ENCODE results near the gene S100A16. TPM values are rescaled to one million over a fixed set of nuclear protein-coding genes. Genes with fewer than 3 reads are reported as not detected.

Gene S100A16
- total RNA-seq, 1 experiment from 2014 or later = 196 TPM

DNA sequence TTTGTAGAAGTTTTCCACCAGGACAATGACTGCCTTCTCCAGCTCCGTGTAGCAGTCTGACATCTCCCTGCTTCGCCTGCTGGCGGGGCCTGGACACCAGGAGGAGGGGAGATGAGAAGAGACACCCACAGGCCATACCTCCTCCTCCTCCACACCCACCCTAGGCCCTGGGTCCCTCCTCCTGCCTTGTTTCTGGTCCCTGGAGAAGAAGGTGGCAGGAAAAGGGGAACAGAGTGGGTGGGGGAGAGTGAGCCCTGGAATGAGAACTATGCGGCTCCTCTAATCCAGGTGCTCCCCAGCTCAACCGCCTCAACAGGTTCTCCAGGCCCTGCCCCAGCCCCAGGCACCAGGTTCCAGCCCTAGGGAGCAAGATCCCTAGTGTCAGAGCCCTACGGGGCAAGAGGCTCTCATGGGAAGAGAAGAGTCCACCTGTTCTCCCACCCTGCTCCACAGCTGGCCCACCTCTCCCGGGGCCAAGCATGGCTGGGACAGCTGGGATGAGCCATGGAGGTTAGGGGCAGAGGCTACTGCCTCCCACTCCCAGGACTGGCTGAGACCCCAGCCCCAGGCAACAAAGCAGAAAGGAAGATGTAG, 4.8 kb downstream of the S100A16 start:
- Histone ChIP-seq H3K27ac (ENCODE audit: low read depth, low read length) (peak overlapping the region; percentile 72), H3K9me3 (ENCODE audit: control insufficient read depth in 1 of 2, insufficient read depth in 1 of 2, low read depth in 1 of 2, low read length in 2 of 2) (no peaks in the 10 kb centered on the region), H4K20me1 (ENCODE audit: insufficient read depth) (no peaks in the 10 kb centered on the region), H3K27me3 (ENCODE audit: insufficient read depth, low read length) (no peaks in the 10 kb centered on the region), H3K36me3 (ENCODE audit: control insufficient read depth in 1 of 2, insufficient read depth in 2 of 2, low read length in 2 of 2) (peaks cover 3 to 17% of the 10 kb centered on the region in 2 experiments; a peak in 3 of 4 replicates), H3K79me2 (ENCODE audit: insufficient read depth, low read length) (peaks cover 58% of the 10 kb centered on the region), H3K4me3 (replicated peaks in 1 of 2; ENCODE audit: low read depth in 1 of 2, low read length in 2 of 2) (peak overlapping the region; percentile 51 to 59), H3K4me2 (ENCODE audit: low read length) (peak overlapping the region; percentile 88), H3K9ac (ENCODE audit: low read length) (peak overlapping the region; percentile 73), H2AFZ (ENCODE audit: low read depth, low read length, poor library complexity, severe bottlenecking) (no peak overlapping the region), H3K9me2 (ENCODE audit: insufficient read depth) (no peaks in the 10 kb centered on the region), H3K4me1 (ENCODE audit: control insufficient read depth in 1 of 2, insufficient read depth in 2 of 2, low read length in 2 of 2) (peaks cover 35 to 57% of the 10 kb centered on the region in 2 experiments)
- TF ChIP-seq SP1 (IDR thresholded peaks at IDR 0.05; ENCODE audit: low read depth) (no peak), CTCF (IDR thresholded peaks at IDR 0.05 in 2 of 3, conservative IDR thresholded peaks at IDR 0.05 in 1 of 3; ENCODE audit: borderline replicate concordance in 1 of 3, insufficient read depth in 1 of 3, low read depth in 2 of 3, low read length in 2 of 3) (no peak), ATF3 (IDR thresholded peaks at IDR 0.05) (no peak), TCF7L2 (IDR thresholded peaks at IDR 0.05; ENCODE audit: borderline replicate concordance, extremely low read depth, insufficient read depth, insufficient read length) (no peak), EZH2phosphoT487 (IDR thresholded peaks at IDR 0.05; ENCODE audit: borderline replicate concordance) (no peak), SRF (IDR thresholded peaks at IDR 0.05; ENCODE audit: low read depth) (no peak), CEBPB (IDR thresholded peaks at IDR 0.05; ENCODE audit: low read depth) (no peak), CBX3 (IDR thresholded peaks at IDR 0.05; ENCODE audit: low read depth) (no peak), ZNF274 (IDR thresholded peaks at IDR 0.05; ENCODE audit: low read depth, low read length) (no peak), ZFX (IDR thresholded peaks at IDR 0.05) (no peak; the same call in 1 of the 2 replicates)
- TF ChIP-seq, protein P1, sequence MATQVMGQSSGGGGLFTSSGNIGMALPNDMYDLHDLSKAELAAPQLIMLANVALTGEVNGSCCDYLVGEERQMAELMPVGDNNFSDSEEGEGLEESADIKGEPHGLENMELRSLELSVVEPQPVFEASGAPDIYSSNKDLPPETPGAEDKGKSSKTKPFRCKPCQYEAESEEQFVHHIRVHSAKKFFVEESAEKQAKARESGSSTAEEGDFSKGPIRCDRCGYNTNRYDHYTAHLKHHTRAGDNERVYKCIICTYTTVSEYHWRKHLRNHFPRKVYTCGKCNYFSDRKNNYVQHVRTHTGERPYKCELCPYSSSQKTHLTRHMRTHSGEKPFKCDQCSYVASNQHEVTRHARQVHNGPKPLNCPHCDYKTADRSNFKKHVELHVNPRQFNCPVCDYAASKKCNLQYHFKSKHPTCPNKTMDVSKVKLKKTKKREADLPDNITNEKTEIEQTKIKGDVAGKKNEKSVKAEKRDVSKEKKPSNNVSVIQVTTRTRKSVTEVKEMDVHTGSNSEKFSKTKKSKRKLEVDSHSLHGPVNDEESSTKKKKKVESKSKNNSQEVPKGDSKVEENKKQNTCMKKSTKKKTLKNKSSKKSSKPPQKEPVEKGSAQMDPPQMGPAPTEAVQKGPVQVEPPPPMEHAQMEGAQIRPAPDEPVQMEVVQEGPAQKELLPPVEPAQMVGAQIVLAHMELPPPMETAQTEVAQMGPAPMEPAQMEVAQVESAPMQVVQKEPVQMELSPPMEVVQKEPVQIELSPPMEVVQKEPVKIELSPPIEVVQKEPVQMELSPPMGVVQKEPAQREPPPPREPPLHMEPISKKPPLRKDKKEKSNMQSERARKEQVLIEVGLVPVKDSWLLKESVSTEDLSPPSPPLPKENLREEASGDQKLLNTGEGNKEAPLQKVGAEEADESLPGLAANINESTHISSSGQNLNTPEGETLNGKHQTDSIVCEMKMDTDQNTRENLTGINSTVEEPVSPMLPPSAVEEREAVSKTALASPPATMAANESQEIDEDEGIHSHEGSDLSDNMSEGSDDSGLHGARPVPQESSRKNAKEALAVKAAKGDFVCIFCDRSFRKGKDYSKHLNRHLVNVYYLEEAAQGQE (IDR thresholded peaks at IDR 0.05; ENCODE audit: low read depth) = no peak
- intact Hi-C loops (cut with micrococcal nuclease) = no loop called here
- BruUV-seq (replicated peaks) = TSS peak; percentile 63
- CTCF ChIA-PET = no interaction called here
- DNase-seq (ENCODE audit: low read depth, low spot score) (no peak), ATAC-seq (peak; percentile 12)
- RAD21 ChIA-PET (ENCODE audit: low non-redundant PET in 1 of 2, low total read pairs in 2 of 2, uncharacterized antibody in 2 of 2, unreplicated experiment in 2 of 2) = no interaction called here
- POLR2A ChIA-PET = interaction anchor here (0.6 to 9.1 kb wide), 6 partner anchors 19 to 74 kb away, joined by 3 to 61 read pairs (median 8); partner anchors contain the start of genes CHTOP, S100A13 and S100A6

All from HCT116 (cell line).